GM18868 (cell line): Measurements from ENCODE around the gene SLX4.

Source experiments
- ATAC-seq: cut with Tn5 transposase; IDR thresholded peaks from one replicate; pipeline ENCODE4 v1.9.1; 2021; ENCODE audit warnings: mild to moderate bottlenecking, moderate library complexity; ENCODE audit not compliant: unreplicated experiment

Gene SLX4

DNA sequence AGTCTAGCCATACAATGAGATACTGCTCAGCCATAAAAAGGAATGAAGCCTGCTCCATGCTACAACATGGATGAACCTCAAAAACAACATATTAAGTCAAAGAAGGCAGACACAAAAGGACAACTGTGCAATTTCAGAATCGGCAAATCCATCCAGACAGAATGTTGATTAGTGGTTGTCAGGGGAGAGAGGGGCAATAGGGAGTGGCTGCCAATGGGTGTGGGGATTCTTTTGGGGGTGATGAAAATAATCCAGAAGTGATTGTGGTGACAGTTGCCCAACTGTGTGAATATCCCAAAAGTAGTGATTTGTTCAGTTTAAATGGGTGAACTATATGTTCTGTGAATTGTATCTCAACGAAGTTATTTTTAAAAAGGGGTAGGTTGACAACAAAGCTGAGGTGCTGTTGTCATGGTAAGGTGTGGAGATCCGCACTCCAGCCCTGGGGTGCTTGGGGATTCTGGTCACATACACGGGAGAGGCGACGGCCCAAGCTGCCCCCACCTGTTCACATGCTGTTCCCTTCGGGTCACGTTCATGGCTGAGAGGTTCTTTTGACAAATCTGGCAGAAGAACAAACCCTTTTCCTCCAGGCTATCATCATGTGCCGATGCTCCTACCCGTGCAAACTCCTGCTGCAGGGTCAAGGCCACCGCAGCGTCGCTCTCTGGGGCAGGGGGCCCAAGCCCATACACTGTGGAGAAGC is 9.6 kb downstream of the SLX4 start:
- no peak for ATAC-seq

DNA sequence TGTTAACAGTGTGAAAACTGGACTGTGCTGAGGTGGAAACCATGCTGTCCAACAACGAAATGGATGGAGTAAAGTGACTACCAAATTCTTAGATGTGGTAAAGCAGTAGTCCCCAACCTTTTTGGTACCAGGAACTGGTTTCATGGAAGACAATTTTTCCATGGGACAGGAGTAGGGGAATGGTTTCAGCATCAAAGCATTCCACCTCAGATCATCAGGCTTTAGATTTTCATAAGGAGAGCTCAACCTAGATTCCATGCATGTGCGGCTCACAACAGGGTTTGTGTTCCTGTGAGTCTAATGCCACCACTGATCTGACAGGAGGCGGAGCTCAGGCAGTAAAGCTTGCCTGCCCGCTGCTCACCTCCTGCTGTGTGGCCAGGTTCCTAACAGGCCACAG is 11.5 kb downstream of the SLX4 start:
- no peak for ATAC-seq

DNA sequence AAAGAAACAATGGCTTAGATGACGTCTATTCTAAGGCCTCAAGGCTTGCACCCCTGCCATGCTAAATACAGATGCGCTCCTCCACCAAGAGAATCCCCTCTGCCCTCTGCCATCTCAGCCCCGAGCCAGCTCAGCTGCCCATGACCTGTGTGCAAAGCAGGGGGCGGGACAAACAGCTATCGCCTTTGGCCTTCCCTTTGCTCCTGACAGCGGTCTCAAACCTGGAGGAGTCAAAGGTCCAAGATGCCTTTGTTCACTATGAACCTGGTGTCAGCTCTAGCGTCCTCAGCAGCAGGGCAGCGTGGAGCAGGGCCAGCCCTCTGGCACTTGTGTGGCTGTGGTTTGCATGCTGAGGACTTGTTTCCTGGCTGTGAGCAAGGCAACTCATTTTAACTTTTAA is 12.3 kb downstream of the SLX4 start:
- no peak for ATAC-seq

DNA sequence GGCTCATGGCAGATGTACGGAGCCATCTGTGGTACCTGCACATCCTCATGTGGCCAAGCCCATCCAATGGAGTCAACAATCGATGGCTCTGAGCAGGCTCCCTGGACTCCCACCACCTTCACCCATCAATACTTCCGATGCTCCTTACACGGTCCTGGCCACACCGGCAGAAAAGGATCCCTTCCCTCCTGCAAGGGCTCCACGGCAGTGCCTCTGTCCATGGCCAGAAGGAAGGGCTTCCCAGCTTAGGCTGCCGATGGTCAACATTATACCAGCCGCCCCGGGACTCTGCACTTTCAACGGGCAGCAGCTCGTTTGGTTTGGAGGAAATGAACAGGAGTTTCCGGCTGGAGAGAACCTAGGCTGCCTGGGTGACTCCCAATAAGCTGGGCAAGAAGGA is 13.2 kb downstream of the SLX4 start:
- no peak for ATAC-seq

DNA sequence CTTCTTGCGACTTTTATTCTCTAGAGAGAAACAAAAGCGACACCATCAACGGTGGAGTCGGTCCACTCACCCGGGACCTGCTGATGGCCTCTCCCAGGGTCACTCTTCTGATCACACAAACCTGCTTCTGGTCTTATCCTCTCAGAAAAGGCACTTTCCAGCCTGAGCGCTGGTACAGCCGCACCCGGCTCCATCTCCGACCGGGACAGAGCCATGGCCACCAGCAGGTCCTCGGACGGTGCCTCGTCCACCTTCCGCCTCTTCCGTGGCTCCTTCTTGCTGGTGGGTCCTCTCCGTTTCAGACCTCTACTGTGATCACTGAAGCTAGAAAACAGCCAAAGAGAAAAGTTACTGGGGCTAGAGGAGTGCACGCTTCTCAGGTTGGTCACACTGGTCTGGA is 13.7 kb downstream of the SLX4 start:
- no peak for ATAC-seq

DNA sequence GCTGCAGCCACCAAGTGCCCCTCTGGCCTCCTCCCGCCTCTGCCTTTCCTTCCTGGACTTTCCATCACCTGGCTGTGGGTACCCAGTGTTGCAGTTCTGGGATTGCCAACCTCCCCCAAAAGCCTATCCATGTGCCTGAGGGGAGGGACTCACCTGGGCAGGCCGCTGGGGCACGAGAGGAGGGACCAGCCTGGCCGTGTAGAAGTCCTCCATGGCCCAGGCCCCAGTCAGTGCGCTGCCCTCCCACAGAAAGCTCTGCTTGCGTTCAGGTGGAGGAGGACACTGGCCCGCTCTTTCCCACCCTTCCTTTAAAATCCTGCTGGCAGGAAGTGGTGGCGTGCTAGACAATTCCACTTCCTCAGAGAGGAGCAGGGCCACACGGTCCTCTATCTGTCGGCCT is 14.2 kb downstream of the SLX4 start:
- ATAC-seq, result no peak

DNA sequence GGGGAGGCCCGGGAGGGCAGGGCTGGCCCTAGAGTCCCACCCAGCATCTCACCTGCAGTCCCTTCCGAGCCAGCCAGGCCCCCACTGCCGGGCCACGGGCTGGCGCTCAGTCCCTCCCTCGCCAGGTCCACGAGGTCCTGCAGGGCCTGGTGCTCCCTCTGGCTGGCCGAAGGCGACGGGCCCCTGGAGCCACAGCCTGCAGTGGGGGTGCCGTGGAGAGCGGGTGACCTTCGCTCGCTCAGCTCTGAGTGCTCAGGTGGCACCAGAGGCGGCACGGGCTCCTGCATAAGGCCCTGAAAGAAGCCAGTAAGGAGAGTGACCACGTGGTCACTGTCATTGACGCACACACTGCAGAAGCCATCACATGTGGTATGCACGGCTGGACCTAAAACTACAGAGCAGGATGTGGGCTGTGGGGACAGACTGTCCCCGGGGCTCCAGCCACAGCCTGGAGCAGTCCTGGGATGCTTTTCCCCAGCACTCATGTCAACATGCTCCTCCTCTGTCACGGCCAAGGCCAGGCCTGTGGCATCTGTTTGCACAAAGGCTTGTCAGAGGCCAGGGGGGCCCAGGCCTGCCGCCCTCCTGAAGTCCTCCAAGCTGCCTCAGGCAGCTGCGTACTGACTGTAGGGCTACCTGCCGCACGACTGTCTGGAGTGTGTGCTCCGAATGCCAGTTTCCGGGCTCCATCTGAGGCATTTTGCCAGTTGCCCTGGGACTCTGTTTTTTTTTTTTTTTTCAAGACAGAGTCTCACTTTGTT is 15.1 kb downstream of the SLX4 start:
- no peak for ATAC-seq

DNA sequence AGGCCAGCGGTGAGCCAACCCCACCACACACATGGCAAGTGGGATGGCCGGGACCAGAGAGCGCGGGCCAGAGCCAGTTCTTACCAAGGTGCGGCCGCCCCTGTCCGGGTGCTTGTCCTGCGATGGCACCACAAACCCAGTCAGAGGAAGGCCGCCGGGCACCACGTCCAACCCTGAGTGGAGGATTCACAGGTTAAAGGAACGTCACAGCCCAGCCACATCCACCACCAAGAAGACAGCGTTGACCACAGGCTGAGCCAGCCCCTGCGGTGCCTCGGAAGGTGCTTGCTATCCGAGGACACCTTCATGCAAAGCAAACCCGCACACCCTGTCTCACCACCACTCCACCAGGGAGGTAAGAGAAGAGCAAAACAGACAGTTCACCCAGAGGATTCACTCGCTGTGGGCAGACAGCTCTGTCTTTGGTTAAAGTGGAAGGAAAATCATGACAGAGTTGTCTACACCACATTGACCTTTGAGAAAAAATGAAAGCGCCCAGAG is 15.8 kb downstream of the SLX4 start:
- no peak for ATAC-seq

DNA sequence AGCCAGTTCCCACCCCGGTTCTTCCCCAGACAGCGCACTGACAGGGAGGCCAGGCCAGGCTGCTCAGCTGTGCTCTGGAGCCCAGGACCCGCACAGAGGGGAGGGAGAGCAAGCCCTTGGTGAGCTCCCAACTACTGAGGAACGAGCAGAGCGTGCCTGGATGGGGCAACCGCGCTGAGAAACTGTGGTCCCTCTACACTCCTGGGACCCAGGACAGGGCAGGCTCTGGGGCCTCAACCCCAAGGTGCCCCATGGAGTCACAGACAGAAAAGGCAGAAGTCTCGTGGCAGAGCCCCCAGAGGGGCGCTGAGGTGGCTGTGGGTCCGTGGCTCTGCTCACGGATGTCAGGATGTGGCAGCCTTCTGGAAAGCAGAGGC is 16.3 kb downstream of the SLX4 start:
- no peak for ATAC-seq

DNA sequence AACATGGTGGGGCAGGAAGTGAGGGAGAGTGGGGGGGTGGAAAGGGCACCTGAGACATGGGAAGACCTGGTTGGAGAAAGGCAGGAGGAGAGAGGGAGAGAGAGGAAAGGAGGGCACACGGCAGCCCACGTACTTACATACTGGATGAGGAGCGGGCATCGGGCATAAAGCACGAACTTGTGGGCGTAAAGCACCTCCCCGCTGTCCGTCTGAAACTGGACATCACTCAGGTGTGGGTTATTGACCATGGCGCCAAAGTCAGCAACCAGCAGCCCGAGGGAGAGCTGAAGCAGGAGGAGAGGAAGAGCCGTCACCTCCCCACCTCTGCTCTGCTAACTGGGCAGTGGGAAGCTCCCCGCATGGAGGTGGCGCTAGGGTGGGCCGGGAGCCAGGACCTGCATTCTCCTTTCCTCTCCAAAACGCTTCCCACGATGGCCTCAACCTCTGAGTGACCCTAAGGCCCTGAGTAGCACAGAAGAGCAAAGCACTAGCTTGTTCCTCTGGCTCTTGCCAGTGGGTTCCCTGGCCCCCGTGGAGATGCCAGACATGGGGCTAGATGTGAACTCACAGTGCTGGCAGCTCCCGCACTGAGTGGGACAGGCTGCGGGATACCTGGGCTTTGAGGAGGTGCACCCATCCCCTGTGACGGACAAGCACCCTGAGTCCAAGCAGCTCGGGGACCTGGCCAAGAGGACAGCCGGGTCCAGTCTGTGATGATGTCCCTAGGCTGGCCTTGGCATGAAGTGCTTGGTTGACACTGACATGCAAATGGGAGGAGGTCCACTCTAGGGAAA is 16.9 kb downstream of the SLX4 start:
- ATAC-seq, result no peak

DNA sequence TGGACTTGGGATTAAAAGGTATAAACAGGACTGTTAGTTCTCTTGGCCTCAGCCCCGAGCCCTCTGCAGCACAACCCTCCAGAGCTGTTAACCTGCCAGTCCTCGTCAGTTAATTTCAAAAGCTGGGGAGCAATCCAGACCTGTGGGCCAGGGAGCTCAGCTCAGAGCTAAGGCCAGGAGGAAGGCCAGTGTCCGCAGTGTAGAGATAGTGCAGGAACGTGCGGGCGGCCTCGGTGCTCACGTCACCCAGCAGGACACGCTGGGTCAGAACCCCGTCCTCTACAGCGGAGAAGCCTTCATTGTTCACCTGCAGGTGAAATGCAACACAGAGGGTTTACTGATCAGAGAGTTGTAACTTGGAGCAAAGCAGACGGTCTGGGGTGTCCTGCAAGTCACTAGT is 18.8 kb downstream of the SLX4 start:
- no peak for ATAC-seq

DNA sequence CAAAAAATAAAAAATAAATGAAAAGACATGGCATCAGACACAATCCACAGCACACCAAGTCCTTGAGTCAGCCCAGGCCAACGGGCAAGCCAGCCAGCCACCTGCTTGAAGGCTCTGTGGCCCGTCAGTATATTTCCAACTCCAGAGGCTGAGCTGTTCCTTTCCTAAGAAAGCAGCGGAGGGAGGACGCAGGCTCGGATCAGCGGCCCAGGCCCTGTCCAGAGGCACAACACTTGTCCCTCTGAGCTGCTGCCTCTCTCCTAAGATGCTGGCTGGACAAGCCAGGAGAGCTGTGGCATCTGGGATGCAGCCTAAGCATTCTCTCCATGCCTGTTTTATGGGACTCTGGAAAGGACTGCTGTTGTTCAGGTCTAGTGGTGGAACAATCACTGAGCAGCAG is 19.4 kb downstream of the SLX4 start:
- no peak for ATAC-seq

DNA sequence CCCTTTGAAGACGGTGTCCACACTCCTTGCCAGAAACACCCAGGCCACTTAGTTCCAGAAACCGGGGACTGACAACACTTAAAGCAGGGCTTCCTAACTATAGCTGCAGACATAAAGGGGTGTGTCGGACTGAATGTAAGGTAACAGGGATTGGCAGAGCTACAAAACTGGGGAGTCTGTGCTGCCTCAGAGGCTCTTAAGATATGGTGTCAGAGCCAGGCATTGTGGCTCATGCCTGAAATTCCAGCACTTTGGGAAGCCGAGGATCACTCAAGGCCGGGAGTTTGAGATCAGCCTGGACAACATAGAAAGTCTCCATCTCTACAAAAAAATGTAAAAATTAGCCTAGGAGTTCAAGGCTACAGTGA is 20.0 kb downstream of the SLX4 start:
- no peak for ATAC-seq

DNA sequence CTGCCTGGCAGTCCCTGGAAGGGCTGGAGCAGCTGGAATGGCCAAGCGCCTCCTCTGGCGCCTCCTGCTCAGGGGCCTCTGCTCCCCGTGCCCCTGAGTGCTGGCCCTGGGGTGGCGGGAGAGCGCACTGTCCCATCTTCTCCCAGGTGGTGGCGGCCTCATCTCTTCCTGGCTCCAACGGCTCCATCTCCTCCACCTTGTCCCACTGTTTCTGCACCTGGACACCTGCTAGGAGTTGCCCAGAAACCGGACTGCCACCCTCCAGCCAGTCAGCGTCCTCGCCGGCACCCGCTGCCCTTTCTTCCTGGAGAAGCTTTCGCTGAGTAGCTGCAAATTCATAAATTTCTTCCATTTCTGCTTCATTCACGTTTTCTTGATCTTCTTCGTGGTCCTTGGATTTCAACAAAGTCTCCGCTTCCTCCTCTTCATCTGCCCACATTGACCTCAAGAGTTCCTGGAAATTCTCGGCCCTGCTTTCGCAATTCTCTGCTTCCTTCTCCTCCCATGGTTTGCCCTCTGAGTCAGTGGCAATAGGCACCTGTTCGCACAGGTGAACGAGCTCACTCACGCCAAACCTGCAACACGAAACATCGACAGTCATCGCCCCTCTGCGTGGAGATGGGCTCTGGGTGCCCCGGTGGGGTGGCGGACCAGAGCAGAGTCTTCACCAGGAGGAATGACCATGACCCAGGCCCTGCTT is 20.5 kb downstream of the SLX4 start:
- ATAC-seq, result no peak

DNA sequence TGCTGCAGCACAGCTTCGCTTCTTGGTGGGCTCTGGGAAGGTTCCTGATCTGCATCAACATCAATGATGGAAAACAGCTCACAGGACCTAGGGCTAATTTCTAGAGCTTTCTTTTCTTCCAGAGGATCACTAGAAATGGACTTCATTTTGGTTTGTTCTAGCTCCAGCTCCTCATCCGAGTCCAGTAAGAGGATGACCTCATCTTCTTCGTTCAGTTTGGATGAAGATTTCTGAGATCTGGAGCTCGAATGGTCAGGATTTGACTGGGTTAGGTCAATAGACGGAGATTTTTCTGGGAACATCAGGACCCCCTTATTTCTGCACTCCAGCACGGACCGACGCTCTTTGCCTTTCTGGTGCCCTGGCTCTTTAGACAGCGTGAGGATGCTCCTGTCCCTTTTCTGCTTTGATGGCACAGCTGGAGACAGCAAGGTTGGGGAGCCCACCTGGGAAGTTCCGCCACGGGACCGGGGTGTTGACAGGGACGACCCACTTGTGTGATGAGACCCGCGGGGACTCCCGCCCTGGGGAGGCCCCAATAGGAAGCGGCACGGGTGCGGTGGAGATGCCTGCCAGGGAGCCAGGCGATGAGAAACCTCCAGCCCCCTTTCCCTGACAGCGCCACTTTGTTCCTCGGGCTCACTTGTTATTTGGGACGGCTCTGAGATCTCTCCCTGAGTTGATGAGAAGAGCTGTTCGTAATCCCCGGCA is 21.3 kb downstream of the SLX4 start:
- ATAC-seq, result no peak

DNA sequence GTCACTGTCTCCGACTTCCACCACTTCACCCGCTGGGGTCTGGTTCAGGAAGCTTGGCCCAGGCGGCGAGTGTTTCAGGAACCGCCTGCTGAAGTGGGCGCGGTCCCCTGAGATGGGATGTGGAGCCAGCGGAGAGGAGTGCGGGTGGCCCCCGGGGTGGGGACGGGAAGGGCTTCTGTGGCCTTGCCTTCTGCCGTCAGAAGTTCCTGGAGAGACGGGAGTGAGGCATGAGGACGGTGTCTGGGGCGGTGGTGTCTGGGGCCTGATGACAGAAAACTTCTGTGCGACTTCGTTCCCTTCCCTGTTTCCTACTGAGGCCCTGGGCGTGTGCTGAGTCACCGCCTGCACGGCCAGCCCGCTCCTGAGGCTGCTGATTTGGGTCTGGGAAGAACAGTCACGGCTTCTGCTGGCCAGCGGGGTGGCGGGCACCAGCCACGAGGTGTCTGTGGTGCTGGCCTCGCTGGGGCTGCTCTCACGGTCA is 21.9 kb downstream of the SLX4 start:
- no peak for ATAC-seq

DNA sequence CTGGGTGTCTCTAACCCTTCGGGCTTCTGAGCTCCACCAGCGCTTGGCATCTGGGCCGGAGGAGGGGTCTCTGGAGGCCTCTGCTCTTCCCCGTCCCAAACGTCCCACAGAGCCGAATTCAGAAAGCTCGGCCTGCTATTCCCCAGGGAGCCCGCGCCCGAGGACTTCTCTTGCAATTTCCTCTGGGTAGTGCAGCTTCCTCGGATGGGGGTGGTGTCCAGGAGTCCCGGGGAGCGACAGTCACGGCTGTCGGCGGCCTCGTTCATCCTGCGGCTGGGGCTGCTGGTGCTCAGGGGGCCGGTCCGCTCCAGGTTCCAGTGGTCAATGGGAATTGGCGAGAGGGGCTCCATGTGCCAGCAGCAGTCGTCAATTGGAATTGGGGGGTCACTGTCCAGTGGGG is 22.4 kb downstream of the SLX4 start:
- ATAC-seq, result no peak

DNA sequence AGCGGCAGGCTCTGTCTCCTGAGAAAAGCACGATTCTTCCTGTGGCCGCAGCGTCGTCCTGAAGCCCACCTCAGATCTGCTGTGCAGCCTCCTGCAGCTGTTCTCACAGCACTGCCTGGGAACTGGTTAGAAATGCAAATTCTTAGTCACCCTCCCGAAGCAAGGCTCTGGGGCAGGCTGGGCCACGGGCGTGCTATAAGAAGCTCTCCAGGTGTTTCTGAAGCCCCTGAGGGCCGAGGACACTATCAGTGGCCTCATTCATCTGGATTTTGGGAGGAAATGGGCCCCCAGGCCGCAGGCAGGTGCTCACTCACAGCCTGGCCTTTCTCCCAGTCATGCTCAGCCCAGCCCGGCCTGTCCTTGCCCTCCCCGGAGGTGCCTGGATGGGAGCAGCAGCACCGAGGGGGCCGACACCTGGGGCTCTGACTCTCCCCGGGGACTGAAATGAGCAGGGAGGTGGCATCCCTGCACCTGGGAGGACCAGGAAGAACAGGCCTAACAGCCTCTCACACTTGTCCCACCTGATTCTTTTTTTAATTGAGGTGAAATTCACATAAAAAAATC is 23.8 kb downstream of the SLX4 start:
- no peak for ATAC-seq

DNA sequence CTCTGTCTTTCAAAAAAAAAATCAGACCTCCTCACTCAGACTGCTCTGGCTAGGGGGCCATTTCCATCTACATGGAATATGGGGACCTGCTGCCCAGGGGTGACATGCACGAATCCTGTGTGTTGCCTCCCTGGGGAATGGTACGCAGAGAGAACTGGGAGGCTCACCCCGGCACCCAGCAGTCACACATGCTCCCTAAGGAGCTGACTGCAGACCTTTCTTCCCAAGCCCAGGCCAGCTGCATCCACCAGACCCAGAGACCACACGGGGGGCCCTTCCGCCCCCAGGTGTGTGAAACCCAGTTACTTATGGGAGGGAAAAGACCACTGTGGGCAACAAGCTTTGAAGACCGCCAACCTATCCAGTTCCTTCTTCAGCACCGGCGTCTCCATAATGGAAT is 27.0 kb downstream of the SLX4 start:
- ATAC-seq, result no peak
